HL-60 (cell line): ENCODE results near the gene KNCN.

ENCODE experiments used
- POLR2AphosphoS5 ChIP-seq: IDR thresholded peaks from 2 replicates; pipeline ENCODE4 v1.6.1; 2012; ENCODE audit warnings: low read depth
- TF ChIP-seq, protein P1 (sequence below): IDR thresholded peaks from one replicate; pipeline ENCODE4 v1.5.1; 2011; ENCODE audit warnings: low read length, control low read depth, inconsistent platforms; ENCODE audit not compliant: insufficient read depth

DNA sequence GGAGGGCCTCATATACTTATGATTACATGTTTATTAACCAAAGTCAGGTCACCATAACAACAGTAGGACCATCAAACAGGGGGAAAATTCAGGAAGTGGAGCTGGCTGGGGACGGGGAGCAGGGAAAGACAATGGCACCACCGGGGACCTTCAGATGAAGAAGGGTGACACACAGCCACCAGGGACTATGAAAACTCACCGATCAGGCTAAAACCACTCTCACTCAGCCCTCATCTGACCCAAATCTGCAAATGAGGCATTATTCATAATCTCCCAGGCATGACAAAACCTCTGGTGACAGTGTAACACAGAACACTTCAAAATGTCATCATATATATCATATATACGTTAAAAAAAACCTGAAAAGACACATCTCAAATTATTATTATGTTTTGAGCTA is 41.4 kb upstream of the KNCN start:
- no peak for TF ChIP-seq POLR2AphosphoS5
- TF ChIP-seq, protein P1, sequence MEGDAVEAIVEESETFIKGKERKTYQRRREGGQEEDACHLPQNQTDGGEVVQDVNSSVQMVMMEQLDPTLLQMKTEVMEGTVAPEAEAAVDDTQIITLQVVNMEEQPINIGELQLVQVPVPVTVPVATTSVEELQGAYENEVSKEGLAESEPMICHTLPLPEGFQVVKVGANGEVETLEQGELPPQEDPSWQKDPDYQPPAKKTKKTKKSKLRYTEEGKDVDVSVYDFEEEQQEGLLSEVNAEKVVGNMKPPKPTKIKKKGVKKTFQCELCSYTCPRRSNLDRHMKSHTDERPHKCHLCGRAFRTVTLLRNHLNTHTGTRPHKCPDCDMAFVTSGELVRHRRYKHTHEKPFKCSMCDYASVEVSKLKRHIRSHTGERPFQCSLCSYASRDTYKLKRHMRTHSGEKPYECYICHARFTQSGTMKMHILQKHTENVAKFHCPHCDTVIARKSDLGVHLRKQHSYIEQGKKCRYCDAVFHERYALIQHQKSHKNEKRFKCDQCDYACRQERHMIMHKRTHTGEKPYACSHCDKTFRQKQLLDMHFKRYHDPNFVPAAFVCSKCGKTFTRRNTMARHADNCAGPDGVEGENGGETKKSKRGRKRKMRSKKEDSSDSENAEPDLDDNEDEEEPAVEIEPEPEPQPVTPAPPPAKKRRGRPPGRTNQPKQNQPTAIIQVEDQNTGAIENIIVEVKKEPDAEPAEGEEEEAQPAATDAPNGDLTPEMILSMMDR = no peak
